ENCODE results near the gene PCDHA7.
"Not testable (repeated sequence)": the region's sequence is repeated elsewhere in the genome, so short reads cannot be mapped to it uniquely, and the experiment has no call there.

Gene PCDHA7

GRCh38 chr5:140808889-140809291, 25.2 kb upstream of the PCDHA7 start:
- TF ChIP-seq CTCF (IDR thresholded peaks at IDR 0.05; ENCODE audit: borderline replicate concordance, control extremely low read depth, extremely low read depth, insufficient read depth, missing control alignments) = no peak
- in situ Hi-C loops (cut with MboI; ENCODE audit: low sequenced_read_pairs, unreplicated experiment) = no loop called here
- no peak for DNase-seq (ENCODE audit: low spot score)

GRCh38 chr5:140821375-140822280, 12.4 kb upstream of the PCDHA7 start, which contains the start of gene PCDHA5:
TSS of gene PCDHA5 (plus strand) at chr5:140821613.
- in situ Hi-C loops (cut with MboI; ENCODE audit: low sequenced_read_pairs, unreplicated experiment) = no loop called here
- no peak for DNase-seq (ENCODE audit: low spot score)

GRCh38 chr5:140822281-140822629, 11.8 kb upstream of the PCDHA7 start:
- DNase-seq (ENCODE audit: low spot score) = no peak
- no peak for TF ChIP-seq CTCF (IDR thresholded peaks at IDR 0.05; ENCODE audit: borderline replicate concordance, control extremely low read depth, extremely low read depth, insufficient read depth, missing control alignments)
- in situ Hi-C loops (cut with MboI; ENCODE audit: low sequenced_read_pairs, unreplicated experiment) = no loop called here

More at GRCh38 chr5:140821375-140822280, 12.4 kb upstream of the PCDHA7 start, which contains the start of gene PCDHA5:
- TF ChIP-seq CTCF (IDR thresholded peaks at IDR 0.05; ENCODE audit: borderline replicate concordance, control extremely low read depth, extremely low read depth, insufficient read depth, missing control alignments) = no peak

- DNase-seq (ENCODE audit: low spot score); in situ Hi-C loops (cut with MboI; ENCODE audit: low sequenced_read_pairs, unreplicated experiment): not testable (repeated sequence)
These were observed 11.1 kb upstream of the PCDHA7 start for GRCh38 chr5:140822969-140823368.

GRCh38 chr5:140823475-140823874, 10.6 kb upstream of the PCDHA7 start:
- no peak for TF ChIP-seq CTCF (IDR thresholded peaks at IDR 0.05; ENCODE audit: borderline replicate concordance, control extremely low read depth, extremely low read depth, insufficient read depth, missing control alignments)
- DNase-seq (ENCODE audit: low spot score) = no peak
- in situ Hi-C loops (cut with MboI; ENCODE audit: low sequenced_read_pairs, unreplicated experiment) = no loop called here

GRCh38 chr5:140827704-140828361, 6.2 kb upstream of the PCDHA7 start, which contains the start of gene PCDHA6:
TSS of gene PCDHA6 (plus strand) at chr5:140827960. CDS start at chr5:140828092, 132 bp downstream.
- no peak for TF ChIP-seq CTCF (IDR thresholded peaks at IDR 0.05; ENCODE audit: borderline replicate concordance, control extremely low read depth, extremely low read depth, insufficient read depth, missing control alignments)
- no peak for DNase-seq (ENCODE audit: low spot score)
- in situ Hi-C loops (cut with MboI; ENCODE audit: low sequenced_read_pairs, unreplicated experiment) = no loop called here

- in situ Hi-C loops (cut with MboI; ENCODE audit: low sequenced_read_pairs, unreplicated experiment) = no loop called here
- no peak for DNase-seq (ENCODE audit: low spot score)
- TF ChIP-seq CTCF (IDR thresholded peaks at IDR 0.05; ENCODE audit: borderline replicate concordance, control extremely low read depth, extremely low read depth, insufficient read depth, missing control alignments) = no peak
These were observed 5.7 kb upstream of the PCDHA7 start for GRCh38 chr5:140828362-140828737.

- DNase-seq (ENCODE audit: low spot score); in situ Hi-C loops (cut with MboI; ENCODE audit: low sequenced_read_pairs, unreplicated experiment): not testable (repeated sequence)
These were observed 4.3 kb upstream of the PCDHA7 start for GRCh38 chr5:140829511-140830501.

- in situ Hi-C loops (cut with MboI; ENCODE audit: low sequenced_read_pairs, unreplicated experiment); DNase-seq (ENCODE audit: low spot score): not testable (repeated sequence)
These were observed 455 bp downstream of the PCDHA7 start for GRCh38 chr5:140834439-140835008.
